Urinary bladder (tissue), 4 donors: ENCODE data around the gene CPD. TPM values are rescaled to one million over a fixed set of nuclear protein-coding genes. Genes with fewer than 3 reads are reported as not detected.
"Not testable (repeated sequence)": the region's sequence is repeated elsewhere in the genome, so short reads cannot be mapped to it uniquely, and the experiment has no call there.

ENCODE experiments used
- DNase-seq: peaks from one replicate; pipeline ENCODE4 v3.0.0-alpha.2; 2015; ENCODE audit errors: extremely low spot score
- H3K27ac ChIP-seq: one replicate; pipeline ENCODE4 v1.5.1; 2013; ENCODE audit warnings: low read depth, mild to moderate bottlenecking, moderate library complexity
- H3K36me3 ChIP-seq: one replicate; pipeline ENCODE4 v1.6.1; 2013; ENCODE audit warnings: mild to moderate bottlenecking, moderate library complexity; ENCODE audit not compliant: insufficient read depth
- H3K4me1 ChIP-seq: one replicate; pipeline ENCODE4 v1.6.1; 2013; ENCODE audit warnings: mild to moderate bottlenecking, moderate library complexity; ENCODE audit not compliant: insufficient read depth
- H3K4me3 ChIP-seq: one replicate; pipeline ENCODE4 v1.5.1; 2013; ENCODE audit warnings: low read depth, low read length
- WGBS: extraction: QIAGEN DNeasy Blood & Tissue Kit; methylation state at CpG from one replicate; pipeline ENCODE4 v1.1.7; 2013; 5-methylcytosine and 5-hydroxymethylcytosine counted together
- polyA plus RNA-seq: library from polyadenylated mRNA; stranded (reverse); fragments of 200-250 nt; gene quantifications from one replicate; pipeline ENCODE4 v1.2.3, GENCODE V29; 2013
- total RNA-seq: library from RNA; depleted of rRNA; stranded (reverse); fragments of >200 nt; gene quantifications from one replicate; pipeline ENCODE4 v1.2.3, GENCODE V29; 2014
- donor health status: healthy with polysubstance abuse.
- donor health status: healthy.

Gene CPD
- 101 TPM for total RNA-seq
- polyA plus RNA-seq = 14.0 TPM

- DNase-seq = peak; percentile 87
- Histone ChIP-seq H3K4me3 (peak within 1 kb of the TSS; percentile 96), H3K4me1 (peaks cover 2% of the 10 kb centered on the region), H3K36me3 (no peaks in the 10 kb centered on the region), H3K27ac (peak within 1 kb of the TSS; percentile 90)
- WGBS = under 1% methylated on average over 59 of the region's 59 CpGs
Observed at GRCh38 chr17:30378825-30379302, at the start of gene CPD. Gene CPD (plus strand): TSS chr17:30378927. CDS start chr17:30378981, 54 bp downstream.

- WGBS = 51% methylated on average over 4 of the region's 4 CpGs
- Histone ChIP-seq H3K4me3 (no peak overlapping the region), H3K27ac (no peak overlapping the region), H3K4me1 (no peaks in the 10 kb centered on the region), H3K36me3 (no peaks in the 10 kb centered on the region)
- DNase-seq = no peak
Observed at GRCh38 chr17:30332057-30332542, 46.6 kb upstream of the CPD start.

DNA sequence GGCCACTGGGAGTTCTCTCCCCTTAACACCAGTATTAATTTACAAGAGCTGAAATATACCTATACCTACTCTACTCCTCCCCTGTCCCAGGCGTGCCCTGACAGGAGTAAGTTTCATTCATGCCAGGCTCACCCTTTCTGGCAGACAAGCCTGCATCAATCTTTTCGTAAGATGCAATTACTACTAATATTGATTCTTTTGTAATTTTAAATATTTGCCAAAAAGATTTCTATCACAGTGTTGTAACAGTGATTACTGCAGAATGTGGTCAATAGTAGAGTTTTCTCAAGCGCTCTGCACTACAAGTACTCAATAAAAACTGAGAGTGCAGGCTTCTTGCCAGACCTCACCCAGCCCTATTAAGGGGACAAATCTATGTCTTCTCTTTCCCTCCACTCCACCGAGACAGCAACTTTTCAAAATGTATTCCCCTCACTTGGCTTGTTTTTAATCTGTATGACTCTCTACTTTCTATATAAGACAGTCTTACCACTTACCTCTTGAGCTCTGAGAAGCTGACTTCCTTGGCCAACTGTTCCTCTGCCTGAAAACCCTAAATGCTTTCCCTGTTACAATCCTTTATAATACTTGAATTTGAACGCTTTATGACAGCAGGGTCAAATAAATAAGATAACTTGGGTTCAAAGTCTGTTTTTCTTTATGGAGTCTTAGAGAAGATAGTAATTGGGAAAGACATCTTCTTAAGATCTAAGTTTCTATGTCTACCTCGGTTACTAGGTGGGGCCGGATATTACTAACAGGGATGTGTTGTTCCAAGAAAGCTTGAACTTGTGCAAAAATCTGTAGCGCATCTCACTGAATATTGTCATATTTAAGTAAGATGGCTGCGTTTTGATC lies 45.0 kb upstream of the CPD start, which contains the start of gene TMIGD1:
TMIGD1 (minus strand) TSS at position 555 of the 858 bp plus-strand sequence. CDS start 1,924 bp downstream, outside the sequence.
- 81% methylated on average over 9 of the region's 9 CpGs for WGBS
- no peak for DNase-seq
- Histone ChIP-seq H3K4me1 (no peaks in the 10 kb centered on the region), H3K27ac (no peak within 1 kb of the TSS), H3K36me3 (no peaks in the 10 kb centered on the region), H3K4me3 (no peak within 1 kb of the TSS)

GRCh38 chr17:30334421-30334820 lies 44.3 kb upstream of the CPD start:
- DNase-seq = no peak
- no peaks in the 10 kb centered on the region for H3K4me1 ChIP-seq
- H3K27ac ChIP-seq = no peak overlapping the region
- no peaks in the 10 kb centered on the region for H3K36me3 ChIP-seq
- 88% methylated on average over 4 of the region's 4 CpGs for WGBS
- no peak overlapping the region for H3K4me3 ChIP-seq

DNA sequence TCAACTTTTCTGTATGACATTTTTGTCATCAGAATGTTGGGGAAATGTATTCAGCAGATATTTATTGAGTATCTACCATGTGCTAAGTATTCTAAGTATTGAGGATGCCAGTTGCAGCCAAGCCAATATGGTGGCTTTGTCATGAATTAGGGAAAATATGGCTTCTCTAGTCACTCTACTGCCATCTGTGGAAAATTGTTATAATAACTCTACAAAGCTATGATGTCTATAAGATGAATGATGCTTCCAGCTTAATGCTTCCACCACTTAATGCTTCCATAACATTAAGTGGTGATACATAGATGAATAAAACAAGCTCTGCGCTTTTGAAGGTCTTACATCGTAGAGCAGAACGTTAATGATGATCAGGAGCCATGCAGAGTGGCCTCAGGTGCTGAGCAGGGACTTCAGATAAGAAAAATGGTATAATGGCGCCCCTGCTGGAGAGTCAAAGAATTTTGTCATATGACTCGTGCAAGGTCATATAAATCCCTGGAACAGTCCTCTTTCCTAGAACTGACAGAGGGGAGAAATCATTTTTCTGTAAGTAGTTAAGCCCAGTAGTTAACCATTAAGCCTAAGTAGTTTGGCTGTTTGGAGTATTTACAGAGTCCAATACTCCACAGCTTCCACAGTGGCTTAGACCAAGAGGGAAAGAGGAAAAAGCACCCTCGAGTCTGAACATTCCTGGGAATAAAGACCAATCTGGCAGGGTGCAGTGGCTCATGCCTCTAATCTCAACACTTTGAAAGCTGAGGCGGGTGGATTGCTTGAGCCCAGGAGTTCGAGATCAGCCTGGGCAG lies 42.2 kb upstream of the CPD start:
- 58% methylated on average over 8 of the region's 8 CpGs for WGBS

GRCh38 chr17:30337393-30337999 lies 41.2 kb upstream of the CPD start:
- H3K4me3 ChIP-seq = no peak overlapping the region
- 96% methylated on average over 1 of the region's 1 CpG for WGBS
- no peak overlapping the region for H3K27ac ChIP-seq
- no peak for DNase-seq
- peaks cover 1% of the 10 kb centered on the region for H3K4me1 ChIP-seq
- no peaks in the 10 kb centered on the region for H3K36me3 ChIP-seq

More for the DNA sequence above, 42.2 kb upstream of the CPD start:
- H3K4me3 ChIP-seq = no peak overlapping the region
- H3K27ac ChIP-seq = no peak overlapping the region
- H3K4me1 ChIP-seq = peaks cover 1% of the 10 kb centered on the region
- DNase-seq = no peak
- no peaks in the 10 kb centered on the region for H3K36me3 ChIP-seq

- 86% methylated on average over 2 of the region's 2 CpGs for whole genome bisulfite sequencing
- no peaks in the 10 kb centered on the region for H3K36me3 ChIP-seq
- no peak overlapping the region for H3K4me3 ChIP-seq
- no peak overlapping the region for H3K27ac ChIP-seq
- no peak for DNase-seq
- peaks cover 1% of the 10 kb centered on the region for H3K4me1 ChIP-seq
Observed at GRCh38 chr17:30339086-30339485, 39.6 kb upstream of the CPD start.

DNA sequence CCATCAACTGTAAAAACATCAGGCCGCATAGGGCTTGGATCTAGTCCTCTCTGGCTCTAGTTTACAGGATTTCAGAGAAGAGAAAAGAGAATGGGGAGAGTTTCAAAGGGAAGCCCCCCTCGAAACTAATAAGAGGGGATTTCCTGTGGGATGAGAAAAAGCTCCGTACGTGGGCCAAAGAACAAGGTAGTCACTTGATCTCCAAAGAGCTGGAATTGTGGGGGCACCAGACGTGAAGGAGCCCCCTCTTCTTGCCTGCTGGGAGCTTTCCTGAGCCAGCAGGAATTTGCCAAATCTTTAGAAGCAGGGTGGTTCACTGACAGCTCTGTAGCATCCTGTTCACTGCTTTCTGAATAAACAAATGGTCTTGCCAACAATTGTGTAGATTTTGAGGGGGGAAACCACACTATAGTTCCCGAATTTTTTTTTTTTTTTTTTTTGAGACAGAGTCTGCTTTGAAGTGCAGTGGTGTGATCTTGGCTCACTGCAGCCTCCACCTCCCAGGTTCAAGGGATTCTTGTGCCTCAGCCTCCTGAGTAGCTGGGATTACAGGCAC lies 37.8 kb upstream of the CPD start:
- Histone ChIP-seq H3K36me3 (no peaks in the 10 kb centered on the region), H3K27ac (peak overlapping the region; percentile 16), H3K4me1 (peaks cover 1% of the 10 kb centered on the region), H3K4me3 (no peak overlapping the region)
- 34% methylated on average over 6 of the region's 6 CpGs for WGBS
- DNase-seq = no peak

DNA sequence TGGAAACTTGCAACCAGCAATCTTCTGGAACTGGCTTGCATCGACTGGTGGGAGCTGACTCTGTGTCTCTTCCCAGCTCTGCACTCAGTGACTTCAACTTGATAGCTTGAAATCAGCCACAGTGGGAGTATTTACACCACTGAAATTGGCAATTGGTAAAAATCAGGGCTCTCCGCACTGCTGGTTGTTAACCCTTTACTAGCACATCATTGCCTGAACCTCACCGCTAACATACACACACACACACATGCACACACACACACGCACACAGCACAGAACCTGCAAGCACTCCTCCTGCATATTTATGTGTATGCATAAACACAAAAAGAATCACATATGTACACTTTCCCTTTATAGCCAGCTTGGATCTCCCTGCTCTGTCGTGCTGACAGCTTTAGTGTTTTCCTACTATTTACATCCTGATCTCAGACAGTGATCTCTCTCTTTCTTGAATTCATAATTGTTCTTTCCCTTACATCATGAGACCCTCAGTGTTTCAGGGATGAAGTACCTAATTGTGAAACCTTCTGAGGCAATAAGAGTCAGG lies 37.0 kb upstream of the CPD start:
- Histone ChIP-seq H3K36me3 (no peaks in the 10 kb centered on the region), H3K27ac (no peak overlapping the region), H3K4me1 (peaks cover 1% of the 10 kb centered on the region), H3K4me3 (no peak overlapping the region)
- WGBS = 81% methylated on average over 5 of the region's 5 CpGs
- DNase-seq = no peak

DNA sequence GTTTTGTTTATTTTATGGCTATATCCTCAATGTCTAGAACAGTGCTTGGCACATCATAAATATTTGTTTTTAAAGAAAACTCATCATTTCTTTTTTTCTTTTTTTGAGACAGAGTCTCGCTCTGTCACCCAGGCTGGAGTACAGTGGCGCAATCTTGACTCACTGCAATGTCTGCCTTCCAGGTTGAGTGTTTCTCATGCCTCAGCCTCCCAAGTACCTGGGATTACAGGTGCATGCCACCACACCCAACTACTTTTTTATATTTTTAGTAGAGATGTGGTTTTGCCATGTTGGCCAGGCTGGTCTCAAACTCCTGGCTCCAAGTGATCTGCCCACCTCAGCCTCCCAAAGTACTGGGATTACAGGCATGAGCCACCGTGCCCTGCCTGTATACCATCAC lies 35.5 kb upstream of the CPD start:
- not testable (repeated sequence) for DNase-seq, H3K4me3 ChIP-seq, H3K36me3 ChIP-seq, H3K27ac ChIP-seq, H3K4me1 ChIP-seq
- WGBS = 94% methylated on average over 3 of the region's 3 CpGs

DNA sequence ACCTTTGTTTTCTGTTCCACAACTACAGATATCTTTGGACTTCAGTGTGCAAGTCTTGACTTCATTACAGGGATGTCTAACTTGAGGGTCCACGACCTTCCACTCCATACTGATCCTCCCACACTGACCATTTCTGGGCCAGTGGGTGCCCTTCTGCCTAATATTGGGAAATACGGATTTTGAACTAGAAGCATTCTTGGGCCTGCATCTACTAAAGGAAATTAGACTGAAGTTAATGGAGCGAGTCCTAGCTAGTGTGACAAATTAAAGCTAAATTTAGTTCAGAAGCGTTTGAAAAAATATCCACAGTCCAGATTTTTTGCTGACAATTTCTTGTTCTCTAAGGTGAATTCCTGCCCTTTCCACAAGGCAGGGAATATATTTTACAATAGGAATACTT lies 34.9 kb upstream of the CPD start:
- DNase-seq = no peak
- 82% methylated on average over 4 of the region's 4 CpGs for WGBS
- Histone ChIP-seq H3K27ac (no peak overlapping the region), H3K4me1 (peaks cover 1% of the 10 kb centered on the region), H3K36me3 (no peaks in the 10 kb centered on the region), H3K4me3 (no peak overlapping the region)

- 49% methylated on average over 9 of the region's 9 CpGs for WGBS
- no peak overlapping the region for H3K27ac ChIP-seq
Observed at GRCh38 chr17:30344283-30345088, 34.2 kb upstream of the CPD start.

More at GRCh38 chr17:30344283-30345088, 34.2 kb upstream of the CPD start:
- H3K4me1 ChIP-seq = peaks cover 1% of the 10 kb centered on the region
- DNase-seq = no peak
- no peaks in the 10 kb centered on the region for H3K36me3 ChIP-seq
- no peak overlapping the region for H3K4me3 ChIP-seq
